Measurements from ENCODE around the gene PRPH.

Gene PRPH

DNA sequence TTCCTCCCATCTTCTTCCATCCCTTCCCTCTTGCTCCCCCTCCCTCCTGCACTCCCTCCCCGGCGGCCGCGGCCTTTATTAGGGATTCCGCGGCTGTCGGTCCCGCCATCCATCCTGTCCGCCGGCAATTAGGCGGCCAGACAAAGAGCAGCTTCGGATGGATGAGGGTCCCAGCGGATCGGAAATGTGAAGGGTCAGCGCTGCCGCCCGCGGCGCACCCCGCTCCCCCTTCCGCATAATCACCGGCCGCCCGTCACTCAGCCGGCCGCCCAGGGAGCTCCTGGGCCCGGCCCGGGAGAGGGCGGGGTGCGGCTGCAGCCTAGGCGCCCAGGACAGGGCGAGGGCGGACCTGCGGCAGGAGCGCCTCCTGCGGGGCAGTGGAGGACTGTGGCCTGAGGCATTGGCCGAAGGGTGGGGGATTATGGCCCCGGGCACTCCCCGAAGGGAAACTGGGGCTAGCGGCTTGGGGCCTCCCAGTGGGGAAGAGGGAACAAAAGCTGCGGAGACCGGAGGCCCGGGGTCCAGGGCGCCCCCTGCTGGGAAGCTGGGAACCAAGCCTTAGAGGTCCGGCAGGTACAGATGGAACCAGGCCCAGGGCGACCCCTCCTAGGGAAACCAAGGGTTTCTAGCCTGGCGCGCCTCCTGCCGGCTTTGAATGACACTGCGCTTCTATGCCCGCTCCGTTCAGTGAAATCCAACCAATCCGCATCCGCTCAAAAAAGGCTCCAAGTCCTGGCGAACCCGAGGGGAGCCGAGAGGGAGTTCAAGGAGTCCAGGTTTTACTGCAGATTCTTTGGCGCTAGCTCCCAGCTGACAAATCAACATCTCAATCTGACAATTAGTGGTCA, 47.3 kb downstream of the PRPH start:
- peak; percentile 88 for DNase-seq (ENCODE audit: extremely low spot score)
- ChIA-PET CTCF (interaction anchor here (0.5 to 3.0 kb wide), 27 partner anchors 9 to 306 kb away, joined by 3 to 55 read pairs (median 6); partner anchors contain the start of genes PRPH, SPATS2, TROAP and TUBA1B), POLR2A (interaction anchor here (0.6 to 2.9 kb wide), 14 partner anchors 9 to 237 kb away, joined by 3 to 42 read pairs (median 8); partner anchors contain the start of genes PRPH, SPATS2, TROAP and TUBA1B)
- TF ChIP-seq PKNOX1 (IDR thresholded peaks at IDR 0.05): peak; percentile 86
- TF ChIP-seq FOXK2 (IDR thresholded peaks at IDR 0.05): no peak

DNA sequence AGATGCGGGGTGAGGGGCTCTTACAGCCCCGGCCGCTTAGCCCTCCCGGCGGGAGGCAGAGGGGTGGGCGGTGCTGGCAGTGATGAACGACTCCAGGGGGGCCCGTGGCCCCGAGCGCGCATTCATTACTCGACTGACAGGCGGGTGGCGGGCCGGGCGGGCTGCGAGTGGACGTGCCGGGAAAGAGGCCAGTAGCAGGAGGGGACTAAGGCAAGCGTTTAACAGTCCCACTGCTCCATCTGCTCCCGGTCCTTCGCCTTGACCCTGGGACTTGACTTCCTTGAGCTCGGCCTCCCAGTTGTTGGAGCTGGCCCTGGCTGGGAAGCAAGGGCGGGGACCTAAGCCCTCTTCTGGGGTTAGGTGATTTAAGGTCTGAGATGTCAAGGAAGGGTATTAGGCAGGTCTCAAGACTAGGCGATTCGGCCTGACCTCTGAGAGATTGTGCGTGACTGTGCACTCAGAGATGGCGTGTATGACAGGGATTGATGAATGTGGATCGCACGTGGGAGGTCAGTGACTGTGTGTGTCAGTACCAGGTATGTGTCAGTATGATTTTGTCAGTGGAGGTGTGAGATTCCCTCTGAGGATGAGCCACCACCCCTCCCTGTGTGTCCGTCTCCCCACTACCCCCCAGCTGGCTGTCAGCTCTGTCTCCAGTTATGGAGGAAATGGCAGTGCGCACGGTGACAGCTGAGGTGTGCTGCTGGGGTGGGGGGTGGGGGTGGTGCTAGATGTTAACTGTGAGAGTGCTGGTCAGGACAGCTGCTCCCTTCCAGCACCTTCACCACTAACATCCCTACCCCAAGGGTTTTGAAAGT, 48.2 kb downstream of the PRPH start:
- ChIA-PET CTCF (interaction anchor here (0.6 to 3.0 kb wide), 22 partner anchors 8 to 490 kb away, joined by 3 to 55 read pairs (median 8); partner anchors contain the start of genes PRPH, SPATS2, TROAP and TUBA1B), POLR2A (interaction anchor here (0.6 to 2.9 kb wide), 16 partner anchors 9 to 236 kb away, joined by 3 to 42 read pairs (median 6); partner anchors contain the start of genes PRPH, SPATS2, TROAP and TUBA1B)
- no peak for TF ChIP-seq CTBP1 (IDR thresholded peaks at IDR 0.05; ENCODE audit: borderline replicate concordance)
- TF ChIP-seq ARNT (IDR thresholded peaks at IDR 0.05): no peak
- TF ChIP-seq PKNOX1 (IDR thresholded peaks at IDR 0.05): peak; percentile 95
- TF ChIP-seq SP1 (IDR thresholded peaks at IDR 0.05): no peak
- TF ChIP-seq SUZ12 (IDR thresholded peaks at IDR 0.05): no peak
- DNase-seq (ENCODE audit: extremely low spot score): no peak

DNA sequence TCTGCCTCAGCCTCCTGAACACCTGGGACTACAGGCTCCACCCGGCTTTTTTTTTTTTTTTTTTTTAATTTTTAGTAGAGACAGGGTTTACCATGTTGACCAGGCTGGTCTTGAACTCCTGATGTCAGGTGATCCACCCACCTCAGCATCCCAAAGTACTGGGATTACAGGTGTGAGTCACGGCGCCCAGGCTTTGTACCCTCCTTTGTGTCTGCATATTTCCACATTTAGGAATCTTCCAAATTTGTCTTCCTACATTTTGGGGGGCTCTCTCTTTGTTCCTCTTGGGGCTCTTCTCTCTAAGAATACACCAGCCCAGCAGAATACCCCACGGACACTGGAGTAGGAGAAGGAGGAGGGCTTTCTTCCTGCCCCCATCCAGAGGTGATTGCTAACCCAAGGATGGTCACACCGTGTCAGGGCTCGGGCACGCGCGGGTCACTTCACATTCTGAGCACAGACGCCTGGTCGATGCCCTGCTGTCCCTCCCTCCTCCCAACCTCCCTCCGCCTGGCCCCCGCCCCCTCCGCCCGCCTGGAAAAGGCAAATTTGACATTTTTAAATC, 49.6 kb downstream of the PRPH start:
- ChIA-PET CTCF (interaction anchor here (0.6 kb wide), 1 partner anchor 172 kb away, joined by 3 read pairs; no protein-coding TSS in a partner anchor), POLR2A (interaction anchor here (0.8 to 1.1 kb wide), 2 partner anchors 20 to 22 kb away, joined by 3 read pairs; partner anchors contain the start of gene TROAP)
- no peak for DNase-seq (ENCODE audit: extremely low spot score)
- TF ChIP-seq SP1 (IDR thresholded peaks at IDR 0.05) (no peak), FOXK2 (IDR thresholded peaks at IDR 0.05) (no peak), L3MBTL2 (conservative IDR thresholded peaks at IDR 0.05) (no peak), FOXM1 (IDR thresholded peaks at IDR 0.05; ENCODE audit: borderline replicate concordance) (no peak), BHLHE40 (IDR thresholded peaks at IDR 0.05; ENCODE audit: borderline replicate concordance) (no peak), ARNT (IDR thresholded peaks at IDR 0.05) (no peak), LEF1 (IDR thresholded peaks at IDR 0.05; ENCODE audit: borderline replicate concordance) (no peak), NFRKB (IDR thresholded peaks at IDR 0.05) (no peak), FOXA1 (IDR thresholded peaks at IDR 0.05) (no peak), TARDBP (IDR thresholded peaks at IDR 0.05) (no peak), ZNF384 (IDR thresholded peaks at IDR 0.05) (no peak), SUZ12 (IDR thresholded peaks at IDR 0.05) (no peak), PKNOX1 (IDR thresholded peaks at IDR 0.05) (no peak), CTBP1 (IDR thresholded peaks at IDR 0.05; ENCODE audit: borderline replicate concordance) (no peak), HDGF (IDR thresholded peaks at IDR 0.05; ENCODE audit: borderline replicate concordance) (no peak), ELF4 (IDR thresholded peaks at IDR 0.05) (no peak)

DNA sequence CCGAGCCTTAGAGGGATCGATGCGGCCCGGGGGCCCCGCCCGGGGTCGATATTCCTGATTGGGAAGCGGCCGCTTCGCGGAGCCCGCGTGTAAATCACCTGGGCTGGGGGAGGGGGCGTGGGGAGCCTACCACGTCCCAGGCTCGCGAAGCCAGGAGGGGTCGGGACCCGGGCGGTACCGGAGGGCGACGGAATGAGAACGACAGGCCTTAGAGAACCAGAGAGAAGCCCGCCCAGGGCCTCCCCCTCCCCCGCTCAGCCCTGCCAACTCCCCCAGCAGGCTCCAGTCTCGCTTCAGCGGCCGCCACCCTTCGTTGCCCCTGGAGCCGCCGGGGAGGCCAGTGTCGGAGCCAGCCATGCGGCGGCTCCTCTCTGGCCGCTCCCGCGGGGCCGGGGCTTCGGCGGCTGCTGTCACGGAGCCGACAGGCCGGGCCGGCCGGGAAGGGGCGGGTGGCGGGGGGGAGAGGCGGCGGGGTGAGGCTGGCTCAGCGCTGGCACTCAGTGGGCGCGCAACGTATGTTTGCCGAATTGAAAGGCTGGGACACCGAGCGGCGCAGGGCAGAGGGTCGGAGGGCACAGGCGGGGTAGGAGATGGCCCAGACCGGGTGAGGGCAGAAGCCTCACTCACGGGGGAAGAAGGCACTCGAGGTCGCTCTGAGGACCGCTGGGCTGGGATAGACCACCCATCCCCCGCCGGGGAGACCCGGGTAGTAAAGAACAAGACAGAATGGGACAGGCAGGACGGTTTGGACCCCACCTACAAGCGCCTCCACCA, 50.3 kb downstream of the PRPH start:
- no peak for TF ChIP-seq FOXM1 (IDR thresholded peaks at IDR 0.05; ENCODE audit: borderline replicate concordance)
- no peak for TF ChIP-seq SUZ12 (IDR thresholded peaks at IDR 0.05)
- TF ChIP-seq BHLHE40 (IDR thresholded peaks at IDR 0.05; ENCODE audit: borderline replicate concordance): no peak
- no peak for TF ChIP-seq ELF4 (IDR thresholded peaks at IDR 0.05)
- TF ChIP-seq CTBP1 (IDR thresholded peaks at IDR 0.05; ENCODE audit: borderline replicate concordance): no peak
- no peak for TF ChIP-seq LEF1 (IDR thresholded peaks at IDR 0.05; ENCODE audit: borderline replicate concordance)
- TF ChIP-seq HDGF (IDR thresholded peaks at IDR 0.05; ENCODE audit: borderline replicate concordance): no peak
- no peak for TF ChIP-seq TARDBP (IDR thresholded peaks at IDR 0.05)
- no peak for TF ChIP-seq NFRKB (IDR thresholded peaks at IDR 0.05)
- no peak for TF ChIP-seq SP1 (IDR thresholded peaks at IDR 0.05)
- no peak for TF ChIP-seq PKNOX1 (IDR thresholded peaks at IDR 0.05)
- TF ChIP-seq FOXA1 (IDR thresholded peaks at IDR 0.05): no peak
- no peak for TF ChIP-seq ZNF384 (IDR thresholded peaks at IDR 0.05)
- TF ChIP-seq FOXK2 (IDR thresholded peaks at IDR 0.05): no peak
- TF ChIP-seq ARNT (IDR thresholded peaks at IDR 0.05): no peak
- TF ChIP-seq L3MBTL2 (conservative IDR thresholded peaks at IDR 0.05): no peak
- CTCF ChIA-PET: interaction anchor here (4.5 kb wide), 1 partner anchor 13 kb away, joined by 43 read pairs; no protein-coding TSS in a partner anchor
- POLR2A ChIA-PET: interaction anchor here (4.0 kb wide), 1 partner anchor 22 kb away, joined by 30 read pairs; the partner anchor contains the start of gene TROAP
- no peak for DNase-seq (ENCODE audit: extremely low spot score)
